Calu3 (cell line): ENCODE data around the gene FBXW8. TPM values are rescaled to one million over a fixed set of nuclear protein-coding genes. Genes with fewer than 3 reads are reported as not detected.

Source experiments
- BruUV-seq: library from RNA; stranded (reverse); fragments of 400-500 nt; replicated peaks from 2 replicates; lab custom pipeline; 2021; lab: Mats Ljungman, UMichigan
- CTCF ChIA-PET: fragments of 300-600 bp; sonication (Branson Sonifier 250); formaldehyde crosslinking; loops from one replicate; lab custom pipeline; 2022; ENCODE audit warnings: antibody characterized with exemption; lab: Charles Lee
- DNase-seq: peaks from one replicate; pipeline ENCODE4 v3.0.0; 2022
- H3K27ac Mint-ChIP-seq: one replicate; pipeline ENCODE4 v1.8.0; 2022; ENCODE audit warnings: mixed read lengths; ENCODE audit not compliant: unreplicated experiment
- H3K27me3 Mint-ChIP-seq: one replicate; pipeline ENCODE4 v1.8.0; 2022; ENCODE audit warnings: mixed read lengths; ENCODE audit not compliant: unreplicated experiment
- H3K36me3 Mint-ChIP-seq: one replicate; pipeline ENCODE4 v1.8.0; 2022; ENCODE audit warnings: mild to moderate bottlenecking, moderate library complexity, mixed read lengths; ENCODE audit not compliant: insufficient read depth, unreplicated experiment
- H3K4me1 Mint-ChIP-seq: one replicate; pipeline ENCODE4 v1.8.0; 2022; ENCODE audit warnings: mild to moderate bottlenecking, low read depth, mixed read lengths; ENCODE audit not compliant: unreplicated experiment
- H3K4me3 Mint-ChIP-seq: one replicate; pipeline ENCODE4 v1.8.0; 2022; ENCODE audit warnings: mild to moderate bottlenecking, low read depth, moderate library complexity, mixed read lengths; ENCODE audit not compliant: unreplicated experiment
- H3K9me3 Mint-ChIP-seq: one replicate; pipeline ENCODE4 v1.8.0; 2022; ENCODE audit warnings: low read depth, mixed read lengths; ENCODE audit not compliant: unreplicated experiment
- CTCF ChIP-seq: fragments of 200-600 bp; IDR thresholded peaks from one replicate; pipeline ENCODE4 v1.8.0; 2022; ENCODE audit warnings: antibody characterized with exemption; ENCODE audit not compliant: unreplicated experiment
- intact Hi-C: fragments of 100-400 bp; cut with micrococcal nuclease; formaldehyde crosslinking; loops from one replicate; pipeline ENCODE4 v1.10.0; 2022; ENCODE audit not compliant: unreplicated experiment
- total RNA-seq: library from RNA; stranded (reverse); gene quantifications from 2 replicates; pipeline ENCODE4 v1.2.3, GENCODE V29; 2022

Gene FBXW8
- total RNA-seq, 1 experiment from 2014 or later = 18.2 TPM

DNA sequence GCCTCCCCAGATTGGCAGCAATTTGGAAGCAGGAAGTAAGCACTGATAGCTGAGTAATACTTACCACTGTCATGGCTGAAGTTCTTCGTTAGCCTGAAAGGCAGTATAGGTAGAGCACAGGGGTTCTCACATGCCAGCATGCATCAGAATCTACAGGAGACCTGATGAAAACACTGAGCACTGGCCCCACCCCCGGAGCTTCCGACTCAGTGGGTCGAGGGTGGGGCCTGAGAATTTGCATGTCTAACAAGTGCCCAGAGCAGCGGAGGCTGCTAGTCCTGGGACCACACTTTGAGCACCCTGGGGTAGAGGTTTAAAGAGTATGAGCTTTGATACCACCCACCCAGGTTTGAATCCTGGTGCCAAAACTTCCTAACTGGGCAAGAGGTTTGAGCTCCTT is 89.6 kb downstream of the FBXW8 start:
- Mint-ChIP-seq H3K36me3 (peaks cover 80% of the 10 kb centered on the region), H3K9me3 (peaks cover 3% of the 10 kb centered on the region), H3K27me3 (no peaks in the 10 kb centered on the region), H3K27ac (peak overlapping the region; percentile 21), H3K4me3 (no peak overlapping the region), H3K4me1 (no peaks in the 10 kb centered on the region)
- no peak for TF ChIP-seq CTCF
- DNase-seq = peak; percentile 32
- CTCF ChIA-PET = interaction anchor here (0.6 kb wide), 2 partner anchors 109 to 1221 kb away, joined by 5 to 6 read pairs; no protein-coding TSS in a partner anchor
- no TSS peak for BruUV-seq
- intact Hi-C loops = no loop called here

- TF ChIP-seq CTCF = no peak
- Mint-ChIP-seq H3K36me3 (peaks cover 94% of the 10 kb centered on the region), H3K27ac (peak overlapping the region; percentile 21), H3K4me1 (no peaks in the 10 kb centered on the region), H3K9me3 (peaks cover 5% of the 10 kb centered on the region), H3K27me3 (no peaks in the 10 kb centered on the region), H3K4me3 (no peak overlapping the region)
- no peak for DNase-seq
- BruUV-seq = no TSS peak
- intact Hi-C loops = no loop called here
- CTCF ChIA-PET = no interaction called here
Measured at GRCh38 chr12:117002051-117002817, 91.5 kb downstream of the FBXW8 start.

GRCh38 chr12:117003883-117004404 is 93.2 kb downstream of the FBXW8 start:
- no peak for TF ChIP-seq CTCF
- CTCF ChIA-PET = no interaction called here
- Mint-ChIP-seq H3K4me3 (no peak overlapping the region), H3K9me3 (peaks cover 5% of the 10 kb centered on the region), H3K27ac (peak overlapping the region; percentile 21), H3K36me3 (peaks cover 90% of the 10 kb centered on the region), H3K27me3 (no peaks in the 10 kb centered on the region), H3K4me1 (no peaks in the 10 kb centered on the region)
- BruUV-seq = TSS peak; percentile 2
- intact Hi-C loops = no loop called here
- no peak for DNase-seq

DNA sequence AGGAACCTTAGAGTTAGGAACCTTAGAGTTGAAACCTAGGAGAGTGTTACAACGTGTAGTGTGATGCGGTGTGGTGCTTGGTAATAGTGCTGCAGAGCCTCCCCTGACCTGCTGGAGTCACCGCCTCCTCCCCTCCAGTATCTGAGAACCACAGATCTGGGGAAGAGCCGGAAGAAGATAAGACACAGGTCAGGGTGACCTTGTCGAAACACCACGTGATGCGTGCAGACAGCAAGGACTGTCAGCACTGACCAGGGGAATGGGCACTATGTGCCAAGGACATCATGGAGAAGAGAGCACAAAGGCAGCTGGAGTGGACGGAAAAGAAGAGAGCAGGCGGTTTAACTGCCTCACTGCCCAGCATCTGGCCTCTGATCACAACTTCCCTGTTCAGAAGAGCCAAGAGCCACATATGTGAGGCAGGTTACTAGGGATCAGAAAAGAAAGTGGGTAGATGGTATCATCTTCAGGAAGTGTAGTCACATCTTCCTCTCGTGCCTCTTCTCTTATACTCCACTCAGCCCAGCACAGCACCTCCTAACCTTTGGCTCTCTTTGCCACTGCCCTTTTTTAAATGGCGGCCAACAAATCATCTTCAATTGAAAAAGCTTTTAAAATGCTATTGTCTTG is 94.8 kb downstream of the FBXW8 start:
- TF ChIP-seq CTCF = no peak
- H3K4me3 Mint-ChIP-seq = no peak overlapping the region
- H3K4me1 Mint-ChIP-seq = no peaks in the 10 kb centered on the region
- H3K27ac Mint-ChIP-seq = peak overlapping the region; percentile 21
- CTCF ChIA-PET = interaction anchor here (0.7 kb wide), 1 partner anchor 849 kb away, joined by 6 read pairs; no protein-coding TSS in a partner anchor
- peaks cover 90% of the 10 kb centered on the region for H3K36me3 Mint-ChIP-seq
- peaks cover 5% of the 10 kb centered on the region for H3K9me3 Mint-ChIP-seq
- H3K27me3 Mint-ChIP-seq = no peaks in the 10 kb centered on the region
- DNase-seq = no peak
- intact Hi-C loops = no loop called here
- no TSS peak for BruUV-seq
